HG02623 (cell line): ENCODE measurements around the gene DOCK2.

Experiments used
- ATAC-seq: cut with Tn5 transposase; IDR thresholded peaks from one replicate; pipeline ENCODE4 v1.9.1; 2021; ENCODE audit warnings: moderate library complexity; ENCODE audit not compliant: unreplicated experiment

Gene DOCK2

GRCh38 chr5:169686137-169686536 is 49.1 kb downstream of the DOCK2 start:
- peak; percentile 92 for ATAC-seq

- ATAC-seq = no peak
Measured at GRCh38 chr5:169688106-169688505, 51.0 kb downstream of the DOCK2 start.

- no peak for ATAC-seq
Measured at GRCh38 chr5:169691471-169691870, 54.4 kb downstream of the DOCK2 start.

GRCh38 chr5:169694091-169694625 is 57.1 kb downstream of the DOCK2 start:
- ATAC-seq = no peak

- no peak for ATAC-seq
Measured at GRCh38 chr5:169695025-169695625, 58.0 kb downstream of the DOCK2 start.

GRCh38 chr5:169695919-169696490 is 58.9 kb downstream of the DOCK2 start:
- no peak for ATAC-seq

GRCh38 chr5:169696621-169697510 is 59.8 kb downstream of the DOCK2 start:
- no peak for ATAC-seq

GRCh38 chr5:169697511-169697890 is 60.4 kb downstream of the DOCK2 start:
- no peak for ATAC-seq

GRCh38 chr5:169697976-169698375 is 60.9 kb downstream of the DOCK2 start:
- ATAC-seq = no peak

- ATAC-seq = no peak
Measured at GRCh38 chr5:169700611-169701010, 63.5 kb downstream of the DOCK2 start.

- no peak for ATAC-seq
Measured at GRCh38 chr5:169701910-169702451, 64.9 kb downstream of the DOCK2 start.

GRCh38 chr5:169702693-169703481 is 65.8 kb downstream of the DOCK2 start:
- peak; percentile 81 for ATAC-seq

- no peak for ATAC-seq
Measured at GRCh38 chr5:169703813-169704212, 66.7 kb downstream of the DOCK2 start.

- ATAC-seq = peak; percentile 19
Measured at GRCh38 chr5:169705322-169705721, 68.2 kb downstream of the DOCK2 start.

GRCh38 chr5:169706071-169706470 is 69.0 kb downstream of the DOCK2 start:
- no peak for ATAC-seq

- ATAC-seq = no peak
Measured at GRCh38 chr5:169706758-169707450, 69.8 kb downstream of the DOCK2 start.

GRCh38 chr5:169707686-169708085 is 70.6 kb downstream of the DOCK2 start:
- no peak for ATAC-seq

GRCh38 chr5:169710675-169711074 is 73.6 kb downstream of the DOCK2 start:
- ATAC-seq = no peak

- no peak for ATAC-seq
Measured at GRCh38 chr5:169711551-169712225, 74.6 kb downstream of the DOCK2 start.

- no peak for ATAC-seq
Measured at GRCh38 chr5:169712428-169712827, 75.4 kb downstream of the DOCK2 start.
